GM18526 (cell line): ENCODE results near the gene SLCO1C1.

Source experiments
- POLR2A ChIP-seq: IDR thresholded peaks from 3 replicates; pipeline ENCODE4 v1.6.1; 2011; ENCODE audit not compliant: insufficient read length; ENCODE audit errors: extremely low read depth

The SLCO1C1 gene

GRCh38 chr12:20695232-20695631 is at the start of gene SLCO1C1:
TSS of gene SLCO1C1 (plus strand) at chr12:20695332. CDS start at chr12:20699577, 4,245 bp downstream.
- no peak for TF ChIP-seq POLR2A

DNA sequence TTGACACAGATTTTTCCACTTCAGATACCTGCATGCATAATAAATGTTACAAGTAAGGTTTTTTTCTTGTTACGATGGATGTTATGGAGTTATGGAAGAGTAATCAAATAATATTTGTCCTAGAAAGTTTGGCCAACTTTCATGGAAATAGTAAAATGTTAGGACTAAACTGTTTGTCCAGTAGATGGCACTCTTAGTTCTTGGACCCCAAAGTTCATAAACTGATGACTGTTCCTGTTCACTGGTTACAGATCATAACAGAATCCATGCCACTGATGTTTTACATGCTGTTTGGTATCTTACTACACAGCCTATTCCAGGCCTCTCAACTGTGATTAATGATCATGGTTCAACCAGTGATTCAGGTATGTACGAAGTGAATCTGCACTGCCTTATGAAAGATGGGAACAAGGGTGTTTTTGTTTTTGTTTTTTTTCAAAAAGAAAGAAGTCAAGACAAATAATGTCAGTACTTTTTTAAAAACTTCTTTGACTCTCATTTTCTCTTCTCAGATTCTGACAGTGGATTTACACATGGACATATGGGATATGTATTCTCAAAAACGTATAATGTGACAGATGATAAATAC is 48.8 kb upstream of the SLCO1C1 start:
- TF ChIP-seq POLR2A, result no peak

DNA sequence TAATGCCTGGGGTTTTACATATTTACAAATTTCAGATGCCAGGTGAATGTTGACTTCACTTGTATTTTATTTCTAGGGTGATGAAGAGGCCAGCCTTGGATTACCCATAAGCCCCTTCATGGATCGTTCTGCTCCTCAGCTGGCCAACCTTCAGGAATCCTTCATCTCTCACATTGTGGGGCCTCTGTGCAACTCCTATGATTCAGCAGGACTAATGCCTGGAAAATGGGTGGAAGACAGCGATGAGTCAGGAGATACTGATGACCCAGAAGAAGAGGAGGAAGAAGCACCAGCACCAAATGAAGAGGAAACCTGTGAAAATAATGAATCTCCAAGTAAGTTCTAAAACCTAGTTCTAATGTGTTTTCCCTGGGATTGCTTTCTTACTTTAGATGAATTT is 41.3 kb upstream of the SLCO1C1 start:
- TF ChIP-seq POLR2A, result no peak

- no peak for TF ChIP-seq POLR2A
Measured at GRCh38 chr12:20656600-20656999, 38.5 kb upstream of the SLCO1C1 start.

GRCh38 chr12:20657496-20657895 is 37.6 kb upstream of the SLCO1C1 start:
- no peak for TF ChIP-seq POLR2A

GRCh38 chr12:20681334-20681733 is 13.8 kb upstream of the SLCO1C1 start:
- no peak for TF ChIP-seq POLR2A

GRCh38 chr12:20696181-20696905 is 1.2 kb downstream of the SLCO1C1 start:
- no peak for TF ChIP-seq POLR2A

DNA sequence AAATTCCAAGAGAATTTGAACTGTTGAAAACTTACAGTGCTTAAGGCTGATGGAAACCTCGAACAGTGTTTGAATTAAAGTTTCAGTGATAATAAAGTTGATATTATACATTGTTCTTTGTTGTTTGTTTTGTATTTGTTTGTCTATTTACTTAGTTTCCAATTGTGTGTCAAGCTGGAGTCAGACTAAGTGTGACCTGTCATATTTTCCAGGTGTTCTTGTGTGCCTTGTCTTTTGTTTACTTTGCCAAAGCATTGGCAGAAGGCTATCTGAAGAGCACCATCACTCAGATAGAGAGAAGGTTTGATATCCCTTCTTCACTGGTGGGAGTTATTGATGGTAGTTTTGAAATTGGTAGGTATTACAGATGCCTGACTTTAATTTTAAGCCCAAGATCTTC is 6.0 kb downstream of the SLCO1C1 start:
- no peak for TF ChIP-seq POLR2A

- no peak for TF ChIP-seq POLR2A
Measured at GRCh38 chr12:20704860-20705259, 9.7 kb downstream of the SLCO1C1 start.

DNA sequence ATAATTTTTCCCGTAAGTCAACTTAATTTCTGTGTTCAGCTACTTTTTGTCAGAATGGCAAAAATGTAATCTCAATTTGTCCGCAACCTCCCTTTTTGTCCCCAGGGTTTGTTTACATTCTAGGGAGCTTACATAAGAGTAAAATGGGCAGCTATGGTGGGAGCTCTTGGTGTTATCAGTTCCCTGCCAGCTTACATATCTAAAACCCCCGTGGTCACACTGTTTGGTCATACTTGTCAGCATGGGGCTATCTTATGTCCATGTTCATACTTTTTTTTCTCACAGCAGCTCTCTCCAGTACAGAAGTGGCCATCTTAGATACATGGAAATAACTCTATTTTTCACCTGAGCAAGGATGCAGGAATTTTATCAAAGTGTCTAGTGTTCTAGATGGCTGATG is 16.7 kb downstream of the SLCO1C1 start:
- TF ChIP-seq POLR2A, result no peak

DNA sequence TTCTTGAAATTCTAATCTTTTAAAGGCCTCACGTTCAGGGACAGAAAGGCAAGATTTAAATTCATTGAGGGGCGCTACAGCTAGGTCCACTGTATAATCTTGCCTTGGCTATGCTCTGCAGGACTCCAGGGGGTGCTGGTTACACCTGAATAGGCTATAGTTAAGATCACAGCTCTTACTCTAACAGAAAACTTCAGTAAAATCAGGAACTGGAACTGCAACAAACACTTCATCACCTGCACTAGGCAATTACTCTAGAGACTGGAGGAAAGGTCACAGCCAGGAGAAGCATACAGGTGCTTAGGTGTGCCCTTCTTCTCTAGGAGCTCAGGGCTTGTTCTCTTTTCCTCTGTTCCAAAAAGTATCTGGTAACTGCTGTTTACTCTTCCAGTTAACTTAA is 20.9 kb downstream of the SLCO1C1 start:
- no peak for TF ChIP-seq POLR2A

DNA sequence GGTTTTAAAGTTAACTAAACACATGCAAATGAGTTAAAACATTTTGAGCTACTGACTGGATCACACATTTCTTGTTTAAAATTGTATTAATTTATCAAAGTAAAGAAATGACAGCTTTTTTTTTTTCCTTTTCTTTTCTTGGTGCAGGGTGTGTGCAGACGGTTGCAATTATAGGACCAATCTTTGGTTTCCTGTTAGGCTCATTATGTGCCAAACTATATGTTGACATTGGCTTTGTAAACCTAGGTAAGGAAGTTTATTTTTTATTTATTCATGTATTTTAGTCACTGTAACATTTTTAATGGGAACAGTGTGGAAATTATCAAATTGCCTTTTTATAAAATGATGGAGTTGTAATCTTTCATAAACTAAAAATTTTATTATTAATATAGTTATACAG is 21.9 kb downstream of the SLCO1C1 start:
- TF ChIP-seq POLR2A, result no peak

GRCh38 chr12:20718294-20718693 is 23.2 kb downstream of the SLCO1C1 start:
- no peak for TF ChIP-seq POLR2A

GRCh38 chr12:20722142-20722541 is 27.0 kb downstream of the SLCO1C1 start:
- TF ChIP-seq POLR2A, result no peak

- TF ChIP-seq POLR2A, result no peak
Measured at GRCh38 chr12:20731274-20731673, 36.1 kb downstream of the SLCO1C1 start.

- no peak for TF ChIP-seq POLR2A
Measured at GRCh38 chr12:20740972-20741371, 45.8 kb downstream of the SLCO1C1 start.

DNA sequence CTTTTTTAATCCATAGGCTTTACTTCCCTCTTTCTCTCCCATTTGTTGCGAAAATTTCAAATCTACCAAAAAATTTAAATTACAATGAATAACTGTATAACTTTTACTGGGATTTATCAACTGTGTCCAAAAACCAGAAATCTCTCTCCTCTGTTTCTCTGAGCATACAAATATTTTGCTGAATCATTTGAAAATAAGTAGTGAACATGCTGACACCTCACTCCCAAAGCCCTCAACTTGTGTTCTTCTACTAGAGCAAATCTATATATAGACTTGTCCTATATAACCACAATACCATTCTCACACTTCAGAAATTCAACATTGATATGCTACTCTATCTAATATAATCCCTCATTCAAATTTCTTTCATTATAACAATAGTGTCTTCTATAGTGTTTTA is 53.1 kb downstream of the SLCO1C1 start:
- TF ChIP-seq POLR2A, result no peak

GRCh38 chr12:20751046-20751445 is 55.9 kb downstream of the SLCO1C1 start:
- TF ChIP-seq POLR2A, result no peak

DNA sequence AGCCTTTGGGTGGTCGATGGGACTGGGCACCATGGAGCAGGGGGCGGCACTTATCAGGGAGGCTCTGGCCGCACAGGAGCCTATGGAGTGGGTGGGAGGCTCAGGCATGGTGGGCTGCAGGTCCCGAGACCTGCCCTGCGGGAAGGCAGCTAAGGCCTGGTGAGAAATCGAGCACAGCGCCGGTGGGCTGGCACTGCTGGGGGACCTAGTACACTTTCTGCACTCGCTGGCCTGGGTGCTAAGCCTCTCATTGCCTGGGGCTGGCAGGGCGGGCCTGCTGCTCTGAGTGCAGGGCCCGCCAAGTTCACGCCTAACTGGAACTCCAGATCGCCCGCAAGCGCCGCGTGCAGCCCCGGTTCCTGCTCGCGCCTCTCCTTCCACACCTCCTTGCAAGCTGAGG is 82.3 kb downstream of the SLCO1C1 start:
- no peak for TF ChIP-seq POLR2A
